CD4-positive, CD25-positive, alpha-beta regulatory T cell (primary cell): Measurements from ENCODE around the gene FBXO47. TPM values are rescaled to one million over a fixed set of nuclear protein-coding genes. Genes with fewer than 3 reads are reported as not detected.

ENCODE experiments used
- ATAC-seq, 2 donors: fragments of 150-1000 bp; cut with Tn5 transposase; one replicate each; pipeline ENCODE4 v1.10.0; 2021; ENCODE audit warnings: low read depth in 2 of 2, moderate number of reproducible peaks in 2 of 2, moderate library complexity in 1 of 2
- DNase-seq, 3 donors: peaks; one replicate each; pipeline versions ENCODE4 v3.0.0 to v3.0.0-alpha.2; 2012 to 2022; ENCODE audit warnings: mixed read lengths in 1 of 3
- H3K27ac ChIP-seq: one replicate; pipeline ENCODE4 v1.7.0; 2013; ENCODE audit warnings: mild to moderate bottlenecking, low read length; ENCODE audit not compliant: insufficient read depth, poor library complexity, severe bottlenecking
- H3K27me3 ChIP-seq: one replicate; pipeline ENCODE4 v1.7.0; 2013; ENCODE audit warnings: low read length; ENCODE audit not compliant: control insufficient read depth, insufficient read depth
- H3K36me3 ChIP-seq: one replicate; pipeline ENCODE4 v1.7.0; 2013; ENCODE audit warnings: mild to moderate bottlenecking, low read length, moderate library complexity; ENCODE audit not compliant: control insufficient read depth, insufficient read depth
- H3K4me1 ChIP-seq: 2 replicates; pipeline ENCODE4 v1.7.0; 2013; ENCODE audit warnings: mild to moderate bottlenecking, low read length; ENCODE audit not compliant: insufficient read depth, control insufficient read depth, poor library complexity, severe bottlenecking
- H3K4me3 ChIP-seq: one replicate; pipeline ENCODE4 v1.7.0; 2013; ENCODE audit warnings: low read depth, mild to moderate bottlenecking, low read length, moderate library complexity
- H3K9me3 ChIP-seq, 2 experiments: 1 replicate in 1 of 2; 2 replicates in 1 of 2; pipeline ENCODE4 v1.7.0; 2013; ENCODE audit warnings: low read length in 2 of 2, mild to moderate bottlenecking in 1 of 2, moderate library complexity in 1 of 2; ENCODE audit not compliant: control insufficient read depth in 2 of 2
- H3K27ac Mint-ChIP-seq, 3 donors: one replicate each; pipeline ENCODE4 v1.8.0; 2020 to 2022; ENCODE audit warnings: mild to moderate bottlenecking in 3 of 3, mixed read lengths in 3 of 3, moderate library complexity in 2 of 3
- H3K27me3 Mint-ChIP-seq: one replicate; pipeline ENCODE4 v1.8.0; 2022; ENCODE audit warnings: mild to moderate bottlenecking, mixed read lengths
- H3K36me3 Mint-ChIP-seq: one replicate; pipeline ENCODE4 v1.8.0; 2020; ENCODE audit warnings: mixed read lengths
- H3K4me1 Mint-ChIP-seq, 4 donors: one replicate each; pipeline ENCODE4 v1.8.0; 2020 to 2022; ENCODE audit warnings: mixed read lengths in 4 of 4, mild to moderate bottlenecking in 1 of 4
- H3K4me3 Mint-ChIP-seq, 4 donors: one replicate each; pipeline ENCODE4 v1.8.0; 2020 to 2022; ENCODE audit warnings: mild to moderate bottlenecking in 4 of 4, mixed read lengths in 4 of 4, moderate library complexity in 3 of 4
- H3K9me3 Mint-ChIP-seq, 7 donors: one replicate each; pipeline ENCODE4 v1.8.0; 2020 to 2022; ENCODE audit warnings: mixed read lengths in 7 of 7, mild to moderate bottlenecking in 3 of 7, moderate library complexity in 2 of 7
- polyA plus RNA-seq, 4 donors: library from polyadenylated mRNA; unstranded; fragments of 300-500 nt; fragmentation: Illumina TruSeq; gene quantifications; one replicate each; pipeline ENCODE4 v1.2.3, GENCODE V29; 2021
- total RNA-seq: library from RNA; stranded (reverse); gene quantifications from one replicate; pipeline ENCODE4 v1.2.3, GENCODE V29; 2022

FBXO47 gene
- total and polyA plus RNA-seq, 5 donors from 2014 or later, result not detected

GRCh38 chr17:38926293-38927070, 40.7 kb downstream of the FBXO47 start:
- Mint-ChIP-seq H3K9me3 (no peaks in the 10 kb centered on the region), H3K27ac (peak overlapping the region; percentile 2 to 75 (median 8)), H3K4me3 (no peak overlapping the region), H3K4me1 (peaks cover 6 to 32% (median 16%) of the 10 kb centered on the region in 4 donors), H3K36me3 (no peaks in the 10 kb centered on the region), H3K27me3 (no peaks in the 10 kb centered on the region)
- ATAC-seq (no peak), DNase-seq (peak in 1 of 3 donors; percentile 19)
- H3K4me3 ChIP-seq, result no peak overlapping the region
- H3K27me3 ChIP-seq, result no peaks in the 10 kb centered on the region
- H3K4me1 ChIP-seq, result peaks cover 6% of the 10 kb centered on the region
- H3K9me3 ChIP-seq, result no peaks in the 10 kb centered on the region
- no peaks in the 10 kb centered on the region for H3K36me3 ChIP-seq
- H3K27ac ChIP-seq, result no peak overlapping the region

- peaks cover 6% of the 10 kb centered on the region for H3K4me1 ChIP-seq
- Mint-ChIP-seq H3K9me3 (no peaks in the 10 kb centered on the region), H3K36me3 (peaks cover 1% of the 10 kb centered on the region), H3K27me3 (no peaks in the 10 kb centered on the region), H3K27ac (peak within 1 kb of the TSS; percentile 5 to 75 (median 54)), H3K4me3 (peak within 1 kb of the TSS in 1 of 4 donors; percentile 31), H3K4me1 (peaks cover 6 to 36% (median 16%) of the 10 kb centered on the region in 4 donors)
- H3K9me3 ChIP-seq, result no peaks in the 10 kb centered on the region
- H3K36me3 ChIP-seq, result peaks cover 2% of the 10 kb centered on the region
- no peak within 1 kb of the TSS for H3K27ac ChIP-seq
- no peaks in the 10 kb centered on the region for H3K27me3 ChIP-seq
- H3K4me3 ChIP-seq, result no peak within 1 kb of the TSS
- peak in 1 of 2 donors; percentile 63 for ATAC-seq
- peak in 2 of 3 donors; percentile 45 to 60 for DNase-seq
Measured at GRCh38 chr17:38925263-38925995, 41.8 kb downstream of the FBXO47 start, which contains the start of gene LASP1NB. LASP1NB (plus strand) TSS chr17:38925614.

DNA sequence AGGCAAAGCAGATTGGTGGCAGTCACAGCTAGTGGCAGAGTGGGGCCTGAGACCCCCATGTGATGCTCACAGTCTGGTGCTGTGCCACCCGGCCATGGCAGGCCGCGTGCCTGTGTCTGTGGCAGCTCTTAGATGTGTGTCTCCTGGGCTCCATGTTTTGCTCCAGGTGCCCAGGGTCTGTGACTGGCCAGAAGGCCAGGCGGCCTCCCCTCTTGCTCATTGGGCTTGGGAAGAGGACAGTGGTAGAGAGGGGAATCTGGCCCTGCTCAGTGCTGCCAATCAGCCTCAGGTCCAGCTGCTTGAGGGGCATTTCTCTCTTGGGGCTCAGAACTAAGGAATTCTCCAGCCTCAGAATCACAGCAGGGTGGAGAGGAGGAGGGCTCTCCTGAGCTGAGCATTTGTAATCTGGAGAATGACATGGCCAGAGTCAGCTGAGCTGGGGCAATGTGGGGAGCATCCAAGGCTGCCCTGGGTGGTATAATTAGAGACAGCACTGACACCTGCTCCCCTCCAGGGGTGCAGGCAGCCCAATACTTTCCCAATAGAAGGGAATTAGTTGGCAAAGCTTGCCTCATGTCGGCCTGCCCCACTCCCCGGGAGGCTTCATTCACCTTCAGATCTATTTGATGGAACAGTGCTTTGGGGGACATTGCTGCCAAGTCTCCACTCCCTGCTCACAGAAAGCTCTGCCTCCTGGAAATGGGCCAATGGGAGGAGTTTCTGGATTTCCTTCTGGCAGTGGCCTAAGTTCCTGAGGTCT, 44.5 kb downstream of the FBXO47 start:
- DNase-seq (no peak), ATAC-seq (no peak)
- Mint-ChIP-seq H3K9me3 (no peaks in the 10 kb centered on the region), H3K4me1 (peaks cover 6 to 38% (median 16%) of the 10 kb centered on the region in 4 donors), H3K36me3 (peaks cover 15% of the 10 kb centered on the region), H3K27me3 (no peaks in the 10 kb centered on the region), H3K4me3 (peak overlapping the region in 1 of 4 donors; percentile 27), H3K27ac (peak overlapping the region in 1 of 3 donors; percentile 9)
- no peak overlapping the region for H3K4me3 ChIP-seq
- no peaks in the 10 kb centered on the region for H3K9me3 ChIP-seq
- no peaks in the 10 kb centered on the region for H3K27me3 ChIP-seq
- H3K27ac ChIP-seq, result no peak overlapping the region
- peaks cover 6% of the 10 kb centered on the region for H3K4me1 ChIP-seq
- peaks cover 29% of the 10 kb centered on the region for H3K36me3 ChIP-seq

DNA sequence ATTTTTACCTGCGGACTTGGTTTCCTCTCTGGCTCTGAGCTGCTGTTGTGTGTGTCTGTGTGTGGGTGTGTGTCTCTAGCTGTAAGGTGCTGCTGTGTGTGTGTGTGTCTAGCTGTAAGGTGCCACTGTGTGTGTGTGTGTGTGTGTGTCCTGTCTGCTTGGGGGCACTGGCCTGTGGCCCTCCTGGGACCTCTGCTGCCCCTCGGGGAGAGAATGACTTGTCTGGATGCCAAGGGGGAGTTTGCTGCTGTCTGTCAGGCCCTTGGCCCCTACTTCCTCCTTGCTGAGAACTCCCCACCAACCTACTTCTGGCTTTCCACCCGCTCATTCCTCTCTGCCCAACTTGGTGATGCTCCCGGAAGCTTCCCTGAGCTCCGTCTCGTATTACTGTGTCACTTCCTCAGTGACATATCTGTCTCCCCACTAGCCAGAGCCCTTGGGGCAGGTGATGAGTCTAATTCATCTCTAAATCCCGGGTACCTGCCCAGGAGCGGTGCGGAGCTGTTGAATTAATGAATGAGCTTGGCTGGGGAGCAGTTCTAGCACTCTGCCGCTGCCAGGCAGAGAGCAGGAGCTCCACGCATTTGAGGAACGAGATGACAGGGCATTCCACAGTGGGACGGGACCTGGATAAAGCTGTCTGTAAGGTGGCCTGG, 45.3 kb downstream of the FBXO47 start:
- H3K9me3 ChIP-seq, result no peaks in the 10 kb centered on the region
- H3K36me3 ChIP-seq, result peaks cover 36% of the 10 kb centered on the region
- no peak overlapping the region for H3K4me3 Mint-ChIP-seq
- H3K27ac ChIP-seq, result no peak overlapping the region
- ATAC-seq, result no peak
- H3K27me3 ChIP-seq, result no peaks in the 10 kb centered on the region
- peaks cover 6% of the 10 kb centered on the region for H3K4me1 ChIP-seq
- no peak for DNase-seq
- H3K36me3 Mint-ChIP-seq, result peaks cover 21% of the 10 kb centered on the region
- no peak overlapping the region for H3K4me3 ChIP-seq
- peak overlapping the region; percentile 47 to 97 (median 64) for H3K27ac Mint-ChIP-seq
- no peaks in the 10 kb centered on the region for H3K9me3 Mint-ChIP-seq
- peaks cover 3 to 41% (median 18%) of the 10 kb centered on the region in 4 donors for H3K4me1 Mint-ChIP-seq
- H3K27me3 Mint-ChIP-seq, result no peaks in the 10 kb centered on the region

DNA sequence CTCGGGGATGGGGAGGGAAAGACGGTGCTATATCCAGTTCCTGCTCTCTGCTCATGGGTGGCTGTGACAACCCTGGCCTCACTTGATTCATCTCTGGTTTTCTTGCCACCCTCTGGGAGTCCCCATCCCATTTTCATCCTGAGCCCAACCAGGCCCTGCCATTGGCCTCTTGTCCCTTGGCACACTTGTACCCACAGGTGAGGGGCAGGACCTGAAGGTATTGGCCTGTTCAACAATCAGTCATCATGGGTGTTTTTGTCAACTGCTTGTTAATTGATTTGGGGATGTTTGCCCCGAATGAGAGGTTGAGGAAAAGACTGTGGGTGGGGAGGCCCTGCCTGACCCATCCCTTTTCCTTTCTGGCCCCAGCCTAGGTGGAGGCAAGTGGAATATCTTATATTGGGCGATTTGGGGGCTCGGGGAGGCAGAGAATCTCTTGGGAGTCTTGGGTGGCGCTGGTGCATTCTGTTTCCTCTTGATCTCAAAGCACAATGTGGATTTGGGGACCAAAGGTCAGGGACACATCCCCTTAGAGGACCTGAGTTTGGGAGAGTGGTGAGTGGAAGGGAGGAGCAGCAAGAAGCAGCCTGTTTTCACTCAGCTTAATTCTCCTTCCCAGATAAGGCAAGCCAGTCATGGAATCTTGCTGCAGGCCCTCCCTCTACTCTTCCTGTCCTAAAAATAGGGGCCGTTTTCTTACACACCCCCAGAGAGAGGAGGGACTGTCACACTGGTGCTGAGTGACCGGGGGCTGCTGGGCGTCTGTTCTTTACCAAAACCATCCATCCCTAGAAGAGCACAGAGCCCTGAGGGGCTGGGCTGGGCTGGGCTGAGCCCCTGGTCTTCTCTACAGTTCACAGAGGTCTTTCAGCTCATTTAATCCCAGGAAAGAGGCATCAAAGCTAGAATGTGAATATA, 46.6 kb downstream of the FBXO47 start:
- no peak overlapping the region for H3K4me3 ChIP-seq
- DNase-seq (no peak), ATAC-seq (no peak)
- peaks cover 46% of the 10 kb centered on the region for H3K36me3 ChIP-seq
- H3K4me1 Mint-ChIP-seq, result peaks cover 0 to 33% (median 10%) of the 10 kb centered on the region in 4 donors
- peaks cover 25% of the 10 kb centered on the region for H3K36me3 Mint-ChIP-seq
- peak overlapping the region in 2 of 3 donors; percentile 47 to 64 for H3K27ac Mint-ChIP-seq
- no peaks in the 10 kb centered on the region for H3K9me3 ChIP-seq
- no peak overlapping the region for H3K4me3 Mint-ChIP-seq
- H3K27ac ChIP-seq, result no peak overlapping the region
- no peaks in the 10 kb centered on the region for H3K27me3 Mint-ChIP-seq
- no peaks in the 10 kb centered on the region for H3K27me3 ChIP-seq
- peaks cover 5% of the 10 kb centered on the region for H3K4me1 ChIP-seq
- no peaks in the 10 kb centered on the region for H3K9me3 Mint-ChIP-seq

GRCh38 chr17:38919316-38920078, 47.7 kb downstream of the FBXO47 start:
- H3K36me3 ChIP-seq, result peaks cover 57% of the 10 kb centered on the region
- H3K36me3 Mint-ChIP-seq, result peaks cover 25% of the 10 kb centered on the region
- no peaks in the 10 kb centered on the region for H3K27me3 ChIP-seq
- no peaks in the 10 kb centered on the region for H3K27me3 Mint-ChIP-seq
- peaks cover 0 to 23% (median 3%) of the 10 kb centered on the region in 4 donors for H3K4me1 Mint-ChIP-seq
- DNase-seq, result no peak
- peak overlapping the region in 2 of 3 donors; percentile 71 to 86 for H3K27ac Mint-ChIP-seq
- H3K4me3 Mint-ChIP-seq, result no peak overlapping the region
- H3K4me1 ChIP-seq, result no peaks in the 10 kb centered on the region
- ATAC-seq, result no peak
- H3K27ac ChIP-seq, result no peak overlapping the region
- no peaks in the 10 kb centered on the region for H3K9me3 Mint-ChIP-seq
- H3K9me3 ChIP-seq, result no peaks in the 10 kb centered on the region
- H3K4me3 ChIP-seq, result no peak overlapping the region
